MG63 (cell line): Measurements from ENCODE around the gene ATP6V0D1. TPM values are rescaled to one million over a fixed set of nuclear protein-coding genes. Genes with fewer than 3 reads are reported as not detected.
"Not testable (repeated sequence)": the region's sequence is repeated elsewhere in the genome, so short reads cannot be mapped to it uniquely, and the experiment has no call there.

Source experiments
- DNase-seq: peaks from one replicate; pipeline ENCODE4 v3.0.0-alpha.2; 2020
- H3K27me3 ChIP-seq: fragments of 250-450 bp; sonication (Bioruptor Pico); 2 replicates; pipeline ENCODE4 v1.5.1; 2020; ENCODE audit warnings: mild to moderate bottlenecking, moderate library complexity
- H3K36me3 ChIP-seq: fragments of 250-450 bp; sonication (Bioruptor Pico); 2 replicates; pipeline ENCODE4 v1.5.1; 2020; ENCODE audit warnings: mild to moderate bottlenecking, moderate library complexity
- H3K4me3 ChIP-seq: fragments of 250-450 bp; sonication (Bioruptor Pico); 2 replicates; pipeline ENCODE4 v1.5.1; 2020; ENCODE audit warnings: mild to moderate bottlenecking, moderate library complexity
- H3K9me3 ChIP-seq: fragments of 250-450 bp; sonication (Bioruptor Pico); 2 replicates; pipeline ENCODE4 v1.5.1; 2020; ENCODE audit warnings: mild to moderate bottlenecking, moderate library complexity
- total RNA-seq: library from RNA; depleted of rRNA; stranded (reverse); fragments of >200 nt; shearing (Covaris generic); gene quantifications from 2 replicates; pipeline ENCODE4 v1.2.3, GENCODE V29; 2014; ENCODE audit warnings: low replicate concordance

The ATP6V0D1 gene
- total RNA-seq, 1 experiment from 2014 or later: 42.3 TPM

GRCh38 chr16:67514382-67514828 is 33.4 kb upstream of the ATP6V0D1 start:
- no peaks in the 10 kb centered on the region for H3K27me3 ChIP-seq
- peak; percentile 53 for DNase-seq
- no peaks in the 10 kb centered on the region for H3K9me3 ChIP-seq
- H3K4me3 ChIP-seq: no peak overlapping the region
- no peaks in the 10 kb centered on the region for H3K36me3 ChIP-seq

GRCh38 chr16:67513892-67514291 is 32.9 kb upstream of the ATP6V0D1 start:
- not testable (repeated sequence) for H3K9me3 ChIP-seq, DNase-seq, H3K27me3 ChIP-seq, H3K4me3 ChIP-seq, H3K36me3 ChIP-seq

GRCh38 chr16:67509016-67509415 is 28.1 kb upstream of the ATP6V0D1 start:
- no peak overlapping the region for H3K4me3 ChIP-seq
- H3K36me3 ChIP-seq: no peaks in the 10 kb centered on the region
- no peak for DNase-seq
- no peaks in the 10 kb centered on the region for H3K9me3 ChIP-seq
- H3K27me3 ChIP-seq: no peaks in the 10 kb centered on the region

- H3K4me3 ChIP-seq: no peak overlapping the region
- H3K27me3 ChIP-seq: no peaks in the 10 kb centered on the region
- no peaks in the 10 kb centered on the region for H3K36me3 ChIP-seq
- DNase-seq: no peak
- no peaks in the 10 kb centered on the region for H3K9me3 ChIP-seq
Measured at GRCh38 chr16:67506468-67506867, 25.5 kb upstream of the ATP6V0D1 start.

GRCh38 chr16:67504031-67505021 is 23.4 kb upstream of the ATP6V0D1 start:
- DNase-seq: peak; percentile 17
- H3K4me3 ChIP-seq: no peak overlapping the region
- H3K27me3 ChIP-seq: no peaks in the 10 kb centered on the region

GRCh38 chr16:67499106-67499505 is 18.1 kb upstream of the ATP6V0D1 start:
- Histone ChIP-seq H3K27me3 (no peaks in the 10 kb centered on the region), H3K4me3 (no peak overlapping the region), H3K36me3 (no peaks in the 10 kb centered on the region), H3K9me3 (no peaks in the 10 kb centered on the region)
- DNase-seq: peak; percentile 71

More at GRCh38 chr16:67504031-67505021, 23.4 kb upstream of the ATP6V0D1 start:
- no peaks in the 10 kb centered on the region for H3K36me3 ChIP-seq
- H3K9me3 ChIP-seq: no peaks in the 10 kb centered on the region

- Histone ChIP-seq H3K9me3 (no peaks in the 10 kb centered on the region), H3K4me3 (no peak overlapping the region), H3K36me3 (no peaks in the 10 kb centered on the region), H3K27me3 (no peaks in the 10 kb centered on the region)
- no peak for DNase-seq
Measured at GRCh38 chr16:67490335-67491096, 9.6 kb upstream of the ATP6V0D1 start.

GRCh38 chr16:67489401-67490083 is 8.6 kb upstream of the ATP6V0D1 start:
- no peaks in the 10 kb centered on the region for H3K36me3 ChIP-seq
- no peak overlapping the region for H3K4me3 ChIP-seq
- H3K9me3 ChIP-seq: no peaks in the 10 kb centered on the region
- DNase-seq: no peak
- H3K27me3 ChIP-seq: no peaks in the 10 kb centered on the region

- H3K27me3 ChIP-seq, H3K4me3 ChIP-seq, H3K9me3 ChIP-seq, DNase-seq, H3K36me3 ChIP-seq: not testable (repeated sequence)
Measured at GRCh38 chr16:67487561-67487960, 6.6 kb upstream of the ATP6V0D1 start.

GRCh38 chr16:67486805-67487204 is 5.8 kb upstream of the ATP6V0D1 start:
- H3K9me3 ChIP-seq: no peaks in the 10 kb centered on the region
- no peaks in the 10 kb centered on the region for H3K36me3 ChIP-seq
- no peaks in the 10 kb centered on the region for H3K27me3 ChIP-seq
- no peak for DNase-seq
- no peak overlapping the region for H3K4me3 ChIP-seq

GRCh38 chr16:67483731-67484525 is 3.0 kb upstream of the ATP6V0D1 start:
- DNase-seq: no peak
- no peak overlapping the region for H3K4me3 ChIP-seq
- no peaks in the 10 kb centered on the region for H3K27me3 ChIP-seq
- H3K36me3 ChIP-seq: no peaks in the 10 kb centered on the region
- no peaks in the 10 kb centered on the region for H3K9me3 ChIP-seq

- DNase-seq: no peak
- Histone ChIP-seq H3K4me3 (no peak within 1 kb of the TSS), H3K36me3 (no peaks in the 10 kb centered on the region), H3K27me3 (no peaks in the 10 kb centered on the region), H3K9me3 (no peaks in the 10 kb centered on the region)
Measured at GRCh38 chr16:67483150-67483549, 2.2 kb upstream of the ATP6V0D1 start, which contains the start of gene AGRP. AGRP (minus strand) TSS chr16:67483547; CDS start chr16:67483398, 149 bp downstream.

GRCh38 chr16:67482233-67482924 is 1.4 kb upstream of the ATP6V0D1 start:
- no peak overlapping the region for H3K4me3 ChIP-seq

GRCh38 chr16:67481561-67482232 is 740 bp upstream of the ATP6V0D1 start:
- Histone ChIP-seq H3K27me3 (no peaks in the 10 kb centered on the region), H3K9me3 (no peaks in the 10 kb centered on the region), H3K36me3 (no peaks in the 10 kb centered on the region), H3K4me3 (peak overlapping the region; percentile 93)
- no peak for DNase-seq

More at GRCh38 chr16:67482233-67482924, 1.4 kb upstream of the ATP6V0D1 start:
- H3K27me3 ChIP-seq: no peaks in the 10 kb centered on the region
- no peaks in the 10 kb centered on the region for H3K36me3 ChIP-seq
- DNase-seq: no peak
- H3K9me3 ChIP-seq: no peaks in the 10 kb centered on the region

- H3K4me3 ChIP-seq: no peak overlapping the region
- no peak for DNase-seq
Measured at GRCh38 chr16:67477960-67478554, 2.9 kb downstream of the ATP6V0D1 start.

More at GRCh38 chr16:67477960-67478554, 2.9 kb downstream of the ATP6V0D1 start:
- Histone ChIP-seq H3K27me3 (no peaks in the 10 kb centered on the region), H3K36me3 (no peaks in the 10 kb centered on the region), H3K9me3 (no peaks in the 10 kb centered on the region)
